ENCODE results near the gene AP2A1.
"Not testable (repeated sequence)": the region's sequence is repeated elsewhere in the genome, so short reads cannot be mapped to it uniquely, and the experiment has no call there.

The AP2A1 gene

DNA sequence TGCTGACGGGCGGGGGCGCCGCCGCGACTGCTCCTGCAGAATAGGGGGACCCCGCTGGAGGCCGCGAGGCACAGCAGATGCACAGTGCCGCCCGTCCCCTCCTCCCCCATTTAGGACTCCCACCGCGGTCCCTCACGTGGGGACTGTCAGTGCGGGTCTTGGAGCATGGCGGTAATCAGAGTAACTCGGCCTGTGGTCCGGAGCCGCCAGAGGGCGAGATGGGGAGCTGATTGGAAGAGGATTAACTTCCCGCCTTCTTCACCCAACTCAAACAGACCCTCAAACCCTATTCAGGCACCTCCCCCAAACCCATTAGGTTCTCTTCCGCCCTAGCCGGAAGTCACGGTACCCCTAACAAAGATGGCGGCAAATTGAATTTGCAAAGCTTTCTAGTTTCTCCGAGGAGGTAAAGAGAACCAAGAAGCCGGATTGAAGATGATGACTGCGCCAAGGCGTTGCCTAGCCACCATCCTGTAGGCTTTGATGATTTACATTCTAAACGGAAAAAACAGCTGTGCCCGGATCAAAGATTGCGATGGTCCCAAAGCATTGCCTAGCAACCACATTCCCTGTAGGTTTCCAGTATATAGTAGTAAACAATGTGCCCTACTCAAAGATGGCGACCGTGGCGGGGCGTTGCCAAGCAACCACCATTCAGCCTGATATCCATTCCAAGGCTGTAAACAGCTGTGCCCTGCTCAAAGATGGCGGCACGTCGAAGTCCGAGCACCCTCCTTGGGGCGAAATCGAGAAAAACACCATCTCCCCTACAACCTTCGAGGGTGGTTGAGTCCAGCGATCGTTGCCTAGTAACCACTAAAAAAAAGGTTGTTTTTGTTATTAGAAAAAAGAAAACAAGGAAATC, 46.4 kb downstream of the AP2A1 start, which contains the start of gene FUZ:
Gene FUZ (minus strand): TSS at position 296 of the 865 bp plus-strand sequence. CDS start 186 bp downstream, at position 110.
- DNase-seq (ENCODE audit: low spot score) = peak; percentile 99

DNA sequence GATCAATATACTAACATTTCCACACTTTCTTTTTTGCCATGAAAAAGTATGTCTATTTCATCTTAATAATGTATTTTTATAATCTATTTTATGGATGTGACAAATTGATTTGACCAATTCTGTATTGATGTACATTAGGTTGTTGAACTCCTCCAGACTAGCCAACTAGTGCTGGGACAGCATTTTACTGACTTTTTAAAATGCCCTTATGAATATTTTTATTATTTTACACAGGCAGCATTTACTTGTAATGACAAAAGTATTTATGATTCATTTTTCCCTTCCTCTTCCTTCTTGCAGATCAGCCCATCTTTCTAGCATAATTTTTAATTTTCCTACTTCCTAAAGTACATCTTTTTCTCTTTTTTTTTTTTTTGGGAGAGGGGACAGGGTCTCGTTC, 47.2 kb downstream of the AP2A1 start:
- no peak for DNase-seq (ENCODE audit: low spot score)

GRCh38 chr19:49816590-49816989, 49.8 kb downstream of the AP2A1 start:
- DNase-seq (ENCODE audit: low spot score) = no peak

GRCh38 chr19:49817964-49818648, 51.3 kb downstream of the AP2A1 start, which contains the start of gene MED25:
Gene MED25, plus strand, starts transcription at chr19:49818289. Its CDS starts 53 bp downstream, at chr19:49818342.
- peak; percentile 81 for DNase-seq (ENCODE audit: low spot score)

DNA sequence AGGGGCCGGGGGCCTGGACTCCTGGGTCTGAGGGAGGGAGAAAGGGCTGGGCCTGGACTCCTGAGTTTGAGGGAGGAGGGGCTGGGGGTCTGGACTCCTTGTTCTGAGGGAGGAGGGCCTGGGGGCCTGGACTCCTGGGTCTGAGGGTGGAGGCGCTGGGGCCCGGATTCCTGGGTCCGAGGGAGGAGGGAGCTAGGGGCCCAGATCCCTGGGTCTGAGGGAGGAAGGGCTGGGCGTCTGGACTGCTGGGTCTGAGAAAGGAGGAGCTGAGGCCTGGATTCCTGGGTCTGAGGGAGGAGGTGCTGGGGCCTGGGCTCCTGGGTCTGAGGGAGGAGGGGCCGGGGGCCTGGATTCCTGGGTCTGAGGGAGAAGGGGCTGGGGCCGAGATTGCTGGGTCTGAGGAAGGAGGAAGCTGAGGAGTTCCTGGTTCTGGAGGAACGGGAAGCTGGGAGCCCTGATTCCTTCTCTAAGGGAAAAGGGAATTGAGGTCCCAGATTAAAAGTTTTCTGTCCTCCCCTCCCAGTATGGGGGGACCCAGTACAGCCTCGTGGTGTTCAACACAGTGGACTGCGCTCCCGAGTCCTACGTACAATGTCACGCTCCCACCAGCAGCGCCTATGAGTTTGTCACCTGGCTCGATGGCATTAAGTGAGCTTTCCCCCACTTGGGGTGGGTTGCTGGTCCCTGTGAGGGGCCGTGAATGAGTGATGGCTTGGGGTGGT, 52.0 kb downstream of the AP2A1 start:
- no peak for DNase-seq (ENCODE audit: low spot score)

GRCh38 chr19:49819452-49820115, 52.8 kb downstream of the AP2A1 start:
- not testable (repeated sequence) for DNase-seq (ENCODE audit: low spot score)

GRCh38 chr19:49820125-49820524, 53.3 kb downstream of the AP2A1 start:
- DNase-seq (ENCODE audit: low spot score) = no peak

DNA sequence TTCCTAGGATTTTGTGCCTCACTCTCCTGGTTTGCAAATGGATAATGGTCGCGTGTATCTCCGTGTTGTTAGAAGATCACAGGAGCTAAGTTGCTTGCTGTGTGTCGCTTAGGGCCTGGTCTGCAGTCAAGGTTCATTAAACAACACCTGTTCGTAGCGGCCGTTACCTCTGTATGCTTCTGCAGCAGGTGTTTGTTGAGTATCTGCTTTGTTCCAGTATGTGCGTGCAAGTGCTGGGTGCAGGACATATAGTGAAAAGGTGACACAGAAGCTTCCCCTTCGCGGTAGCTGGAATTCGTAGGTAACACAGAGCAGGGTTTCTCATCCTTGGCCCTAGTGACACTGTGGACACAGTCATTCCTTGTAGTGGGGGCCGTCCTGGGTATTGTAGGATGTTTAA, 56.7 kb downstream of the AP2A1 start:
- no peak for DNase-seq (ENCODE audit: low spot score)

GRCh38 chr19:49824662-49825061, 57.9 kb downstream of the AP2A1 start:
- no peak for DNase-seq (ENCODE audit: low spot score)

DNA sequence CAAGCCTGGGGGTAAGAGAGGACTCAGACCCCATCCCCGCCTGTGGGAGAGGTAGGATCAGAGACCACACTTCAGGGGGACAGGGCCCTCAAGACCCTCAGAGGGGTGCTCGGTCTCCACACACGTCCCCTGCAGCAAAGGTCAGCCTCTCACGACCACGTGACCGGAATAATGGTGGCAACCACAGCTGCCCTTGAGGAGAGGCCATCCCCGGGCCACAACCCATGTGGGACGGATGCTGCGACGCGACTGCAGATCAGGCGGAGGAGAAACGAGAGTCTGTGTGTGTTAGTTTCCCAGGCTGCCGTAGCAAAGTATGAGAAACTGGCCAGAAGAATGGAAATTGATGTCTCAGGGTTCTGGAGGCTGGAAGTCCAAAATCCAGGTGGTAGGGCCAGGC, 60.2 kb downstream of the AP2A1 start:
- DNase-seq (ENCODE audit: low spot score) = no peak

DNA sequence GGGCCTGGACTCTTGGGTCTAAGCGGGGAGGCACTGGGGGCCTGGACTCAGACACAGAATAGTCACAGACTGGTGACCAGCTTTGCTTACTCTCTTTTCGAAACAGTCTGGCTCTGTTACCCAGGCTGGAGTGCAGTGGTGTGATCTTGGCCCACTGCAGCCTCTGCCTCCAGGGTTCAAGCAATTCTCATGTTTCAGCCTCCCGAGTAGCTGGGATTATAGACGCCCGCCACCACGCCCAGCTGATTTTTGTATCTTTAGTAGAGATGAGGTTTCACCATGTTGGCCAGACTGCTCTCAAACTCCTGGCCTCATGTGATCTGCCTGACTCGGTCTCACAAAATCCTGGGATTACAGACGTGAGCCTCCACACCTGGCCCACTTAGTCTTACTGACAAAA, 62.4 kb downstream of the AP2A1 start:
- no peak for DNase-seq (ENCODE audit: low spot score)

DNA sequence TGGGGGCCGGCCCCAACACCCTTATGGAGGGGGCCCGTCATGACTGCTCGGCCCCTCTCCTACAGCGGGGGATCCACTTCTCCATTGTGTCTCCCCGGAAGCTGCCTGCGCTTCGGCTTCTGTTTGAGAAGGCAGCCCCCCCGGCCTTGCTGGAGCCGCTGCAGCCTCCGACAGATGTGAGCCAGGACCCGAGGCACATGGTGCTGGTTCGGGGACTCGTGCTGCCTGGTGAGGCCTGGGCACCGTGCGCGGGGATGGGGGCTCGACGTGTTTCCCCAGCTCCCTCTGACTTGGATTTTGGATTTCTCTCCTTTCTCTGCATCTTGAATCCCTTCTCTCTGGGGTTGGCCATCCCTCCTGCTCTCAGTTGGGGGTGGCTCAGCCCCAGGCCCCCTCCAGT, 62.9 kb downstream of the AP2A1 start:
- no peak for DNase-seq (ENCODE audit: low spot score)

- no peak for DNase-seq (ENCODE audit: low spot score)
Measured at GRCh38 chr19:49830766-49831165, 64.0 kb downstream of the AP2A1 start.

GRCh38 chr19:49831592-49831991, 64.8 kb downstream of the AP2A1 start:
- DNase-seq (ENCODE audit: low spot score) = no peak

- no peak for DNase-seq (ENCODE audit: low spot score)
Measured at GRCh38 chr19:49832556-49832955, 65.8 kb downstream of the AP2A1 start.

DNA sequence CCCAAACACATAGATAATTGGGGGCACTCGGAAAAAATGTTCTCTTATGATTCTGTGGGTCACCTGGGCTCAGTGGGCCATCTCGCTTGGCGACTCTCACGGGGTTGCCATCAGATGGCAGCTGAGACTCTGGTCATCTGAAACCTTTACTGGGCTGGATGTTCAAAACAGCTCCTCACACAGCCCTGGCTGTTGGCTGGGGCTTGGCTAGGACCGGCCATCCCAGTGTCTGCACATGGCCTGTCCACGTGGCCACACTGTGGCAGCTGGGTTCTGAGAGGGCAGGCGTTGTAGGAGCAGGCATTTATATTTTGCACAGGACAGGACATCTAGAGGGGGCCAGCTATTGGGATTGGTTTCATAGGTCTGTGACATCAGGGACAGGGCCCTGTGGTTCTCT, 66.8 kb downstream of the AP2A1 start:
- no peak for DNase-seq (ENCODE audit: low spot score)

GRCh38 chr19:49835562-49835961, 68.8 kb downstream of the AP2A1 start:
- no peak for DNase-seq (ENCODE audit: low spot score)

- no peak for DNase-seq (ENCODE audit: low spot score)
Measured at GRCh38 chr19:49836176-49837008, 69.6 kb downstream of the AP2A1 start.

- DNase-seq (ENCODE audit: low spot score) = no peak
Measured at GRCh38 chr19:49837009-49837310, 70.2 kb downstream of the AP2A1 start.

GRCh38 chr19:49837425-49837824, 70.6 kb downstream of the AP2A1 start:
- no peak for DNase-seq (ENCODE audit: low spot score)

DNA sequence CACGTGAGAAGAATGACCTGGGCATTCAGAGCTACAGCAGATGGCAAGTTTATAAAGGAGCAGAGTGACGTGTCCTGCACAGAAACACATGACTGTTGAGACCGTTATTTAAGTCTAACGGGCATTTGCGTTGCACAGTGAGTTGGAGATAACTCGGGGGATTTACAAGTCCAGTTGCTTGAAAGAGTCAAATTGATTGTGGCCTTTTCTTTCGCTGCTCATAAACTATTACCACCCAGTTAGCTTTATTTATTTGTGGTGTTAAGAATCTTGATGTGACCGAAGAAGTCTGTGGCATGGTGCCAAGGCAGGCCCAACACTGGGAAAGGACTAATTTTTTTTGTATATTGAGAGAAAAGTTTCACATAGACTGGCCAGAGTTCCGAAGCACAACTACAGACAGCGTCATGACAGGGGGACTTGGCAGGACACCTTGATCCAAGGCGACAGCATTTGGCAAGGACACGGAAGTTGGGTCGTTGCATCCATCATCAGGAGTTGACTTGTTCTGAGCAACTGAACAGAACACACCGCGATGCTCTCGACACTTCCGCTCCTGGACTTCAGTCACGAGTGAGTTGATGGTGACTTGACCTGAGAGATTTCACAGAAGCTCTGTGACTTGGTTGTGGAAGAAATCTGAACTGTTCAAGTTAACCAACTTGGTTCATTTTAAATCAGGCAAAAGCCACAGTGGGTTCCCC, 72.2 kb downstream of the AP2A1 start:
- DNase-seq (ENCODE audit: low spot score) = no peak

Data from kidney capillary endothelial cell (primary cell).